ENCODE measurements around the gene HMGN4.
"Not testable (repeated sequence)": the region's sequence is repeated elsewhere in the genome, so short reads cannot be mapped to it uniquely, and the experiment has no call there.

The HMGN4 gene

DNA sequence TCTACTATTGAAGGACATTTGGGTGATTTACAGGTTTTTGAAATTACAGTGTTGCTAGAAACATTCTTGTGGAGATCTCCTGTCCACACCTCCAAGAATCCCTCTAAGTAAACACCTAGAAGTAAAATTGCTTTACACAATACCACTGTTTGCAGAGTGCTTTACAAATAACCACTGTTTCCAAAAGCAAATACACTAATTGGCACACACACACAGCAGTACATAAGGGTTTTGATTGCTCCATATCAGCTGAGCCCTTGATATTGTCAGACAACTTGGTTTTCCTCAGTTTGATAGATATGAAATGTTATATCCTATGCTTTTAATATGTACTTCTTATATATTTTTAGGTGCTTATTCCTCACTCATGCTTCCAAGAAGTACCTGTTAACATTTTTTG lies 6.3 kb downstream of the HMGN4 start:
- H3K18ac ChIP-seq (ENCODE audit: low read depth in 1 of 2, low read length in 2 of 2) = no peak overlapping the region
- no peak overlapping the region for H3K4ac ChIP-seq (ENCODE audit: low read depth in 1 of 2, low read length in 2 of 2)
- no peak overlapping the region for H3K14ac ChIP-seq (ENCODE audit: low read length in 2 of 2)
- H3K9ac ChIP-seq (ENCODE audit: low read length) = no peak overlapping the region
- H2BK5ac ChIP-seq (ENCODE audit: low read depth, low read length, poor library complexity, severe bottlenecking) = no peak overlapping the region
- no peak overlapping the region for H3K4me3 ChIP-seq (ENCODE audit: insufficient read depth in 1 of 2, low read depth in 1 of 2, low read length in 2 of 2)
- no peak overlapping the region for H3K4me2 ChIP-seq (ENCODE audit: low read length, poor library complexity, severe bottlenecking)
- no peaks in the 10 kb centered on the region for H3K9me3 ChIP-seq (ENCODE audit: control insufficient read depth, low read length)
- no peak overlapping the region for H2AK5ac ChIP-seq (ENCODE audit: low read length, severe bottlenecking)
- H3K23ac ChIP-seq (ENCODE audit: low read length in 2 of 2) = no peak overlapping the region
- no peak overlapping the region for H2BK12ac ChIP-seq (ENCODE audit: low read length in 2 of 2)
- H2BK120ac ChIP-seq (ENCODE audit: low read depth, low read length) = no peak overlapping the region
- peaks cover 19 to 56% of the 10 kb centered on the region in 2 experiments for H3K36me3 ChIP-seq (ENCODE audit: control insufficient read depth in 1 of 2, insufficient read depth in 2 of 2, low read depth in 1 of 2, low read length in 2 of 2)
- no peak overlapping the region for H2AFZ ChIP-seq (ENCODE audit: low read depth, low read length)
- no peak for DNase-seq
- H3K27ac ChIP-seq (ENCODE audit: low read length, poor library complexity, severe bottlenecking) = no peak overlapping the region
- H4K8ac ChIP-seq (ENCODE audit: low read length) = no peak overlapping the region
- H2BK15ac ChIP-seq (ENCODE audit: low read depth, poor library complexity, severe bottlenecking) = no peak overlapping the region
- no peak overlapping the region for H4K91ac ChIP-seq (ENCODE audit: low read length)
- peaks cover 9% of the 10 kb centered on the region for H3K79me1 ChIP-seq (replicated peaks; ENCODE audit: low read length, poor library complexity, severe bottlenecking)
- no peaks in the 10 kb centered on the region for H3K27me3 ChIP-seq (ENCODE audit: control insufficient read depth in 1 of 2, insufficient read depth in 1 of 2, low read length in 2 of 2)
- H3K4me1 ChIP-seq (ENCODE audit: control insufficient read depth, insufficient read depth, low read depth, low read length) = no peaks in the 10 kb centered on the region

DNA sequence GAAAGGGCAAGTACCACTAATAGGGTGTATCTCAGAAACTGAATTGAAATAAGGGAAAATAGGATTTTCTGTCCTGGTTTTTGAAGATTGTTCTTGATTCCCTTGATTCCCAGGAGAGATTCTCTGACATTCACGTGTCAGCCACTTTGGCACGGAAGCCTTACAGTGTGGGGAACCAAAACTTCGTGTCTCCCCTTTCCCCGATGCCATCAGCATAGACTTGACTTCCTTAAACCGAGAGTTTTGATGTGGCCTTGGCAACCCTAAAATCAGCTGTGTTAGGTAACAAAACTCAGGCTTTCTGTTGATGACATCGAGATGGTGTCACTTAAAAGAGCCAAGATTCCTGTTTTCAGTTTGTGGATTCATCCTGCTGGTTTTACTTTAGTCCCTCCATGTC lies 7.5 kb downstream of the HMGN4 start:
- Histone ChIP-seq H3K79me1 (replicated peaks; ENCODE audit: low read length, poor library complexity, severe bottlenecking) (peaks cover 9% of the 10 kb centered on the region), H3K23ac (ENCODE audit: low read length in 2 of 2) (no peak overlapping the region), H3K14ac (ENCODE audit: low read length in 2 of 2) (no peak overlapping the region), H4K8ac (ENCODE audit: low read length) (no peak overlapping the region), H3K36me3 (ENCODE audit: control insufficient read depth in 1 of 2, insufficient read depth in 2 of 2, low read depth in 1 of 2, low read length in 2 of 2) (peaks cover 15 to 48% of the 10 kb centered on the region in 2 experiments), H3K9ac (ENCODE audit: low read length) (no peak overlapping the region), H3K9me3 (ENCODE audit: control insufficient read depth, low read length) (no peaks in the 10 kb centered on the region), H2BK120ac (ENCODE audit: low read depth, low read length) (no peak overlapping the region), H2BK15ac (ENCODE audit: low read depth, poor library complexity, severe bottlenecking) (no peak overlapping the region), H3K27ac (ENCODE audit: low read length, poor library complexity, severe bottlenecking) (no peak overlapping the region), H2AFZ (ENCODE audit: low read depth, low read length) (no peak overlapping the region), H3K18ac (ENCODE audit: low read depth in 1 of 2, low read length in 2 of 2) (no peak overlapping the region), H4K91ac (ENCODE audit: low read length) (no peak overlapping the region), H3K4me3 (ENCODE audit: insufficient read depth in 1 of 2, low read depth in 1 of 2, low read length in 2 of 2) (no peak overlapping the region), H3K4ac (ENCODE audit: low read depth in 1 of 2, low read length in 2 of 2) (no peak overlapping the region), H2BK12ac (ENCODE audit: low read length in 2 of 2) (no peak overlapping the region), H3K4me1 (ENCODE audit: control insufficient read depth, insufficient read depth, low read depth, low read length) (no peaks in the 10 kb centered on the region), H3K4me2 (ENCODE audit: low read length, poor library complexity, severe bottlenecking) (no peak overlapping the region), H3K27me3 (ENCODE audit: control insufficient read depth in 1 of 2, insufficient read depth in 1 of 2, low read length in 2 of 2) (no peaks in the 10 kb centered on the region), H2BK5ac (ENCODE audit: low read depth, low read length, poor library complexity, severe bottlenecking) (no peak overlapping the region), H2AK5ac (ENCODE audit: low read length, severe bottlenecking) (no peak overlapping the region)
- no peak for DNase-seq
- 95% methylated on average over 6 of the region's 6 CpGs for WGBS

DNA sequence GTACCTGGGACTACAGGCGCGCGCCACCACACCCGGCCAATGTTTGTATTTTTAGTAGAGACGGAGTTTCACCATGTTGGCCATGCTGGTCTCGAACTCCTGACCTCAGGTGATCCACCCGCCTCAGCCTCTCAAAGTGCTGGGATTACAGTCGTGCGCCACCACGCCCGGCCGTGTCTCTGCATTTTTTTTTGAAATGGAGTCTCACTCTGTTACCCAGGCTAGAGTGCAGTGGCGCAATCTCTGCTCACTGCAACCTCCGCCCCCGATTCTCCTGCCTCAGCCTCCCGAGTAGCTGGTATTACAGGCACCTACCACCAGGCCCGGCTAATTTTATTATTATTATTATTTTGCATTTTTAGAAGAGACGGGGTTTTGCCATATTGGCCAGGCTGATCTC lies 9.2 kb downstream of the HMGN4 start:
- not testable (repeated sequence) for H3K9ac ChIP-seq (ENCODE audit: low read length); H2AK5ac ChIP-seq (ENCODE audit: low read length, severe bottlenecking); H2BK5ac ChIP-seq (ENCODE audit: low read depth, low read length, poor library complexity, severe bottlenecking); H2BK120ac ChIP-seq (ENCODE audit: low read depth, low read length); H3K23ac ChIP-seq (ENCODE audit: low read length in 2 of 2); H3K4me2 ChIP-seq (ENCODE audit: low read length, poor library complexity, severe bottlenecking); H3K79me1 ChIP-seq (replicated peaks; ENCODE audit: low read length, poor library complexity, severe bottlenecking); H2BK15ac ChIP-seq (ENCODE audit: low read depth, poor library complexity, severe bottlenecking); H2AFZ ChIP-seq (ENCODE audit: low read depth, low read length); H4K8ac ChIP-seq (ENCODE audit: low read length); H3K14ac ChIP-seq (ENCODE audit: low read length in 2 of 2); H3K27ac ChIP-seq (ENCODE audit: low read length, poor library complexity, severe bottlenecking); DNase-seq; H2BK12ac ChIP-seq (ENCODE audit: low read length in 2 of 2); H3K4me1 ChIP-seq (ENCODE audit: control insufficient read depth, insufficient read depth, low read depth, low read length); H3K4ac ChIP-seq (ENCODE audit: low read depth in 1 of 2, low read length in 2 of 2); H4K91ac ChIP-seq (ENCODE audit: low read length); H3K4me3 ChIP-seq (ENCODE audit: insufficient read depth in 1 of 2, low read depth in 1 of 2, low read length in 2 of 2); H3K18ac ChIP-seq (ENCODE audit: low read depth in 1 of 2, low read length in 2 of 2); H3K27me3 ChIP-seq (ENCODE audit: control insufficient read depth in 1 of 2, insufficient read depth in 1 of 2, low read length in 2 of 2); H3K9me3 ChIP-seq (ENCODE audit: control insufficient read depth, low read length)
- H3K36me3 ChIP-seq (ENCODE audit: control insufficient read depth in 1 of 2, insufficient read depth in 2 of 2, low read depth in 1 of 2, low read length in 2 of 2) = peaks cover 13 to 42% of the 10 kb centered on the region in 2 experiments
- WGBS = 98% methylated on average over 14 of the region's 18 CpGs

DNA sequence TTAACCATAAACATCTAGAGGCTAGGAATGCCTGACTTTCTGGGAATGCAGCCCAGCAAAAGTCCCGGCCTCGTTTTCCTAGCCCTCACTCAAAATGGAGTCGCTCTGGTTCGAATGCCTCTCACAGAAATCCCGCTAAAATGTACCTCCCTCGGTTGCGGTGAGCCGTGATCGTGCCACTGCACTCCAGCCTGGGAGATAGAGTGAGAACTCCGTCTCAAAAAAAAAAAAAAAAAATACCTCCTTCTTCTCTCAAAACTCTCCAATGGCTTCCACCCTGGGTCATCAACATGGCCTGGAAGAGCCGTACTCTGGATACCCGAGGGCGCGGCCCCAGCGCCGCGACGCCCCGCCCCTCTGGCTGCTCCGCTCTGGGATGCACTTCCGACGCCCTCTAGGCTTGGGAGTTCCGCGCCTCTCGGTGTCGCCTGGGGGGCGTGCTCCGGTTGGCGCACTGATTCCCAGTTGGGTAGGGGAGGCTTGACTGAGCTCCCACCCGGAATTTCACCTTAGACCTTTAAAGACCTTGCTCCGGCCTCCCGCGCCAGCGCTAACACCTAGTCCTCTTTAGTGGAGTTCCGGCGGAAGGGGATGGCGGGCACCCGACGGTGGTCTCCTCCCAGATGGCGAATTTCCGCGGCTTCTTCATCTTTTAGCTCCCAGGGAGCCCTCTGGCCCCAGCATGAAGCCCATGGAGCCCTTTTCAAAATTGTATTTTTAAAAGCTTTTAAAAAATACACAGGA lies 12.3 kb downstream of the HMGN4 start:
- H2BK15ac ChIP-seq (ENCODE audit: low read depth, poor library complexity, severe bottlenecking) = peak overlapping the region; percentile 1
- H4K8ac ChIP-seq (ENCODE audit: low read length) = peak overlapping the region; percentile 20
- peak overlapping the region; percentile 78 for H3K9ac ChIP-seq (ENCODE audit: low read length)
- no peak overlapping the region for H2BK120ac ChIP-seq (ENCODE audit: low read depth, low read length)
- no peak overlapping the region for H4K91ac ChIP-seq (ENCODE audit: low read length)
- H2BK5ac ChIP-seq (ENCODE audit: low read depth, low read length, poor library complexity, severe bottlenecking) = no peak overlapping the region
- H3K23ac ChIP-seq (ENCODE audit: low read length in 2 of 2) = no peak overlapping the region
- H3K18ac ChIP-seq (ENCODE audit: low read depth in 1 of 2, low read length in 2 of 2) = peak overlapping the region in 1 of 2 experiments; percentile 4
- H3K36me3 ChIP-seq (ENCODE audit: control insufficient read depth in 1 of 2, insufficient read depth in 2 of 2, low read depth in 1 of 2, low read length in 2 of 2) = peaks cover 8 to 16% of the 10 kb centered on the region in 2 experiments
- H3K4me3 ChIP-seq (ENCODE audit: insufficient read depth in 1 of 2, low read depth in 1 of 2, low read length in 2 of 2) = peak overlapping the region; percentile 50 to 81
- H3K27ac ChIP-seq (ENCODE audit: low read length, poor library complexity, severe bottlenecking) = no peak overlapping the region
- no peaks in the 10 kb centered on the region for H3K4me1 ChIP-seq (ENCODE audit: control insufficient read depth, insufficient read depth, low read depth, low read length)
- H3K4ac ChIP-seq (ENCODE audit: low read depth in 1 of 2, low read length in 2 of 2) = no peak overlapping the region
- no peak overlapping the region for H3K14ac ChIP-seq (ENCODE audit: low read length in 2 of 2)
- no peak overlapping the region for H2AFZ ChIP-seq (ENCODE audit: low read depth, low read length)
- H3K4me2 ChIP-seq (ENCODE audit: low read length, poor library complexity, severe bottlenecking) = peak overlapping the region; percentile 60
- DNase-seq = peak; percentile 61
- no peaks in the 10 kb centered on the region for H3K9me3 ChIP-seq (ENCODE audit: control insufficient read depth, low read length)
- no peak overlapping the region for H2BK12ac ChIP-seq (ENCODE audit: low read length in 2 of 2)
- no peak overlapping the region for H2AK5ac ChIP-seq (ENCODE audit: low read length, severe bottlenecking)
- H3K27me3 ChIP-seq (ENCODE audit: control insufficient read depth in 1 of 2, insufficient read depth in 1 of 2, low read length in 2 of 2) = no peaks in the 10 kb centered on the region
- peaks cover 4% of the 10 kb centered on the region for H3K79me1 ChIP-seq (replicated peaks; ENCODE audit: low read length, poor library complexity, severe bottlenecking)
- 20% methylated on average over 30 of the region's 42 CpGs for WGBS
